OCI-LY7 (cell line): ENCODE results near the gene MSRB3. TPM values are rescaled to one million over a fixed set of nuclear protein-coding genes. Genes with fewer than 3 reads are reported as not detected.

Experiments
- BruUV-seq: library from RNA; stranded (reverse); fragments of 400-500 nt; replicated peaks from 2 replicates; lab custom pipeline; 2021; lab: Mats Ljungman, UMichigan
- CTCF ChIA-PET: fragments of 300-600 bp; sonication (Branson Sonifier 250); formaldehyde crosslinking; loops from one replicate; lab custom pipeline; 2022; ENCODE audit warnings: antibody characterized with exemption; ENCODE audit not compliant: unreplicated experiment; lab: Charles Lee
- POLR2A ChIA-PET: fragments of 300-600 bp; sonication (Branson Sonifier 250); formaldehyde crosslinking; loops from one replicate; lab custom pipeline; 2022; ENCODE audit warnings: antibody characterized with exemption; lab: Charles Lee
- DNase-seq: peaks from one replicate; pipeline ENCODE4 v3.0.0-alpha.2; 2015; ENCODE audit warnings: low spot score
- H2AFZ ChIP-seq: fragments of 200-600 bp; sonication (generic), shearing (Covaris generic); 2 replicates; pipeline ENCODE4 v1.6.1; 2014; ENCODE audit warnings: mild to moderate bottlenecking, antibody characterized with exemption, low read length, moderate library complexity
- H3K27ac ChIP-seq: fragments of 200-600 bp; sonication (generic); 2 replicates; pipeline ENCODE4 v1.5.1; 2014; ENCODE audit warnings: mixed run types, low read depth, mild to moderate bottlenecking, moderate library complexity, low read length, inconsistent platforms; ENCODE audit not compliant: poor library complexity, severe bottlenecking
- H3K36me3 ChIP-seq: fragments of 200-600 bp; sonication (generic); 2 replicates; pipeline ENCODE4 v1.6.1; 2014; ENCODE audit warnings: mild to moderate bottlenecking, antibody characterized with exemption, low read length, moderate library complexity, mixed read lengths; ENCODE audit not compliant: insufficient read depth
- H3K4me1 ChIP-seq: fragments of 200-600 bp; sonication (generic); 2 replicates; pipeline ENCODE4 v1.5.1; 2014; ENCODE audit warnings: mild to moderate bottlenecking, low read length; ENCODE audit not compliant: insufficient read depth, poor library complexity, severe bottlenecking
- H3K4me2 ChIP-seq: fragments of 200-600 bp; sonication (generic); 2 replicates; pipeline ENCODE4 v1.6.1; 2014; ENCODE audit warnings: mild to moderate bottlenecking, low read length
- H3K4me3 ChIP-seq: fragments of 200-600 bp; sonication (generic); 2 replicates; pipeline ENCODE4 v1.5.1; 2014; ENCODE audit warnings: mild to moderate bottlenecking, low read depth, low read length; ENCODE audit not compliant: poor library complexity, severe bottlenecking
- H3K79me2 ChIP-seq: fragments of 200-600 bp; sonication (generic); 2 replicates; pipeline ENCODE4 v1.6.1; 2016; ENCODE audit warnings: low read depth, mild to moderate bottlenecking, low read length, moderate library complexity, mixed read lengths; ENCODE audit not compliant: insufficient read depth
- H3K9me2 ChIP-seq: fragments of 200-600 bp; sonication (generic); 2 replicates; pipeline ENCODE4 v1.6.1; 2016; ENCODE audit warnings: mild to moderate bottlenecking, low read length, mixed read lengths; ENCODE audit not compliant: insufficient read depth
- H3K9me3 ChIP-seq: fragments of 200-600 bp; sonication (generic); 2 replicates; pipeline ENCODE4 v1.6.1; 2014; ENCODE audit warnings: mild to moderate bottlenecking, mixed run types, low read length, mixed read lengths
- H4K20me1 ChIP-seq: fragments of 200-600 bp; sonication (generic); 2 replicates; pipeline ENCODE4 v1.6.1; 2014; ENCODE audit warnings: mild to moderate bottlenecking, antibody characterized with exemption, low read length, moderate library complexity, mixed read lengths; ENCODE audit not compliant: insufficient read depth
- EZH2phosphoT487 ChIP-seq: fragments of 200-600 bp; sonication (generic); IDR thresholded peaks from 2 replicates; pipeline ENCODE4 v1.6.1; 2018; ENCODE audit warnings: low read depth, borderline replicate concordance, mild to moderate bottlenecking, mixed run types, antibody characterized with exemption, low read length, moderate library complexity, mixed read lengths
- intact Hi-C: fragments of 100-400 bp; cut with micrococcal nuclease; formaldehyde crosslinking; loops from one replicate; pipeline ENCODE4 v1.10.0; 2022; ENCODE audit not compliant: unreplicated experiment
- total RNA-seq, 2 experiments: library from RNA; depleted of rRNA in 1 of 2; stranded (reverse); fragments of >200 nt in 1 of 2; shearing (Covaris generic) in 1 of 2; gene quantifications; 2 replicates each; pipeline ENCODE4 v1.2.3, GENCODE V29; 2014 to 2022
- TF ChIP-seq, protein P1 (sequence below): fragments of 200-600 bp; sonication (generic); conservative IDR thresholded peaks from 2 replicates; pipeline ENCODE4 v1.5.1; 2014; ENCODE audit warnings: mild to moderate bottlenecking, antibody characterized with exemption, low read length, moderate library complexity, mixed read lengths

The MSRB3 gene
- total RNA-seq, 2 experiments from 2014 or later = not detected

DNA sequence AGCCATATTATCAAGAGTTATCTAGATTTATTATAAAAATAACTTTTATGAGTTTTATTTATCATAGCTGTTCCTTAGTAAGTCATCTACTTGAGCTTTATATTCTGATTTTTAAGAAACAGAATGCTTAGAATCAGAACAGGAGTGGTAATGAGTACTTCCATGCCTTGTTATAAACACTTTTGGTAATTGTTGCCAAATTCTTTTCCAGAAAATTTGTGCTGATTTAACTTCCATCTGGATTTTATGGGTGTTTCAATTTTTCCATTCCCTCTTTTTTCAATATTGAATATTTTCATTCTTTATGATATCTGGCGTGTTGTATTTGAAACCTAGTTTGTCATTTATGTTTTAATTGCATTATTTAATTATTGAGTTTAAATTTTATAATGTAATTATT, 131.2 kb downstream of the MSRB3 start:
- TF ChIP-seq EZH2phosphoT487 = no peak
- TF ChIP-seq, protein P1, sequence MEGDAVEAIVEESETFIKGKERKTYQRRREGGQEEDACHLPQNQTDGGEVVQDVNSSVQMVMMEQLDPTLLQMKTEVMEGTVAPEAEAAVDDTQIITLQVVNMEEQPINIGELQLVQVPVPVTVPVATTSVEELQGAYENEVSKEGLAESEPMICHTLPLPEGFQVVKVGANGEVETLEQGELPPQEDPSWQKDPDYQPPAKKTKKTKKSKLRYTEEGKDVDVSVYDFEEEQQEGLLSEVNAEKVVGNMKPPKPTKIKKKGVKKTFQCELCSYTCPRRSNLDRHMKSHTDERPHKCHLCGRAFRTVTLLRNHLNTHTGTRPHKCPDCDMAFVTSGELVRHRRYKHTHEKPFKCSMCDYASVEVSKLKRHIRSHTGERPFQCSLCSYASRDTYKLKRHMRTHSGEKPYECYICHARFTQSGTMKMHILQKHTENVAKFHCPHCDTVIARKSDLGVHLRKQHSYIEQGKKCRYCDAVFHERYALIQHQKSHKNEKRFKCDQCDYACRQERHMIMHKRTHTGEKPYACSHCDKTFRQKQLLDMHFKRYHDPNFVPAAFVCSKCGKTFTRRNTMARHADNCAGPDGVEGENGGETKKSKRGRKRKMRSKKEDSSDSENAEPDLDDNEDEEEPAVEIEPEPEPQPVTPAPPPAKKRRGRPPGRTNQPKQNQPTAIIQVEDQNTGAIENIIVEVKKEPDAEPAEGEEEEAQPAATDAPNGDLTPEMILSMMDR = no peak
- no peaks in the 10 kb centered on the region for H3K9me2 ChIP-seq
- CTCF ChIA-PET = no interaction called here

DNA sequence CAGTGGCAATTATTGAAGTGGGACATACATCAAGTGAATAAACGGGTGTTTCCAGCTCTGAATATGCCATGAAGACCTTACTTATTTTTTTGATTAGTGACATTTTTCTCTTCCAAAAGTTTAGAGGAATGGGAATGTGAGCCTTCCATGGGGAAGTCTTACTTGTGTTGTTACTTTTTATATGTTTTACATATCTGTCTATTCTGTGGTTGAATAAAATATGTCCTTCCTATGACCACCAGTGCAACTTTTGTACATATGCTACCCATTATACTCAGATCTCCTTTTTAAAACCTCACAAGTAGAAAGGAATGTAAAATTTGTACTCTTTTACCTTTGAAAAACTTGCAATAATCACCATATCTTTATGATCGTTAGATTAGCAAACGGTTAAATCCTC, 132.7 kb downstream of the MSRB3 start:
- H2AFZ ChIP-seq = no peak overlapping the region
- TF ChIP-seq, protein P1 = no peak
- TF ChIP-seq EZH2phosphoT487 = no peak
- H3K4me3 ChIP-seq = no peak overlapping the region
- H3K4me1 ChIP-seq = no peaks in the 10 kb centered on the region
- BruUV-seq = no TSS peak
- no peaks in the 10 kb centered on the region for H4K20me1 ChIP-seq
- no peaks in the 10 kb centered on the region for H3K79me2 ChIP-seq
- intact Hi-C loops = no loop called here
- H3K36me3 ChIP-seq = no peaks in the 10 kb centered on the region
- H3K27ac ChIP-seq = no peak overlapping the region
- CTCF ChIA-PET = no interaction called here
- POLR2A ChIA-PET = interaction anchor here (0.6 to 0.7 kb wide), 2 partner anchors 14 to 240 kb away, joined by 3 to 5 read pairs; no protein-coding TSS in a partner anchor
- no peaks in the 10 kb centered on the region for H3K9me3 ChIP-seq
- H3K9me2 ChIP-seq = no peaks in the 10 kb centered on the region
- H3K4me2 ChIP-seq = no peak overlapping the region
- no peak for DNase-seq

More for the DNA sequence above, 131.2 kb downstream of the MSRB3 start:
- Histone ChIP-seq H4K20me1 (no peaks in the 10 kb centered on the region), H3K27ac (no peak overlapping the region), H3K4me1 (no peaks in the 10 kb centered on the region), H3K79me2 (no peaks in the 10 kb centered on the region), H2AFZ (no peak overlapping the region), H3K36me3 (no peaks in the 10 kb centered on the region), H3K9me3 (no peaks in the 10 kb centered on the region), H3K4me2 (no peak overlapping the region), H3K4me3 (no peak overlapping the region)
- POLR2A ChIA-PET = interaction anchor here (0.7 kb wide), 1 partner anchor 1439 kb away, joined by 3 read pairs; no protein-coding TSS in a partner anchor
- intact Hi-C loops = no loop called here
- no TSS peak for BruUV-seq
- no peak for DNase-seq

DNA sequence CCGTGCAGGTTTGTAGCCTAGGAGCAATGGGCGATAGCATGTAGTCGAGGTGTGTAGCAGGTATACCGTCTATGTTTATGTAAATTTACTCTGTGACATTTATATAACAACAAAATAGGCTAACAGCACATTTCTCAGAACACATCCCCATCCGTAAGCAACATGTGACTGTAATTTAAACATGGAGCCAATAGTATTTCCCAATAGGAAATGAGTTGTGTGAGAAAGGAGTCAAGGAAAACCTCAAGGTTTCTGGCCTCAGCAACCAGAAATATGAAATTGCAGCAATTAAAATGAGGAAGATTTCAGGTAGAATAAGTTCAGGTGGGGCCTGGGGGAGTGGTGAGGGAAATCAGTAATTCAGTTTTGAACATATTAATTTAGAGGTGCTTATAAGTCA, 136.0 kb downstream of the MSRB3 start:
- intact Hi-C loops = no loop called here
- DNase-seq = no peak
- no peak for TF ChIP-seq EZH2phosphoT487
- TF ChIP-seq, protein P1 = no peak
- no TSS peak for BruUV-seq
- Histone ChIP-seq H4K20me1 (no peaks in the 10 kb centered on the region), H3K4me2 (no peak overlapping the region), H3K9me2 (no peaks in the 10 kb centered on the region), H3K9me3 (no peaks in the 10 kb centered on the region), H3K36me3 (no peaks in the 10 kb centered on the region), H3K4me1 (no peaks in the 10 kb centered on the region), H3K79me2 (no peaks in the 10 kb centered on the region), H2AFZ (no peak overlapping the region), H3K4me3 (no peak overlapping the region), H3K27ac (no peak overlapping the region)
- ChIA-PET CTCF (no interaction called here), POLR2A (no interaction called here)
